Glutamatergic neuron (in vitro differentiated cells): ENCODE measurements around the gene FAM107B. TPM values are rescaled to one million over a fixed set of nuclear protein-coding genes. Genes with fewer than 3 reads are reported as not detected.

Experiments
- DNase-seq: peaks from one replicate; pipeline ENCODE4 v3.0.0; 2022
- H3K27ac Mint-ChIP-seq: one replicate; pipeline ENCODE4 v1.8.0; 2020; ENCODE audit warnings: mild to moderate bottlenecking, mixed read lengths, inconsistent platforms; ENCODE audit not compliant: unreplicated experiment
- H3K27me3 Mint-ChIP-seq: one replicate; pipeline ENCODE4 v1.8.0; 2020; ENCODE audit warnings: mild to moderate bottlenecking, moderate library complexity, mixed read lengths, inconsistent platforms; ENCODE audit not compliant: unreplicated experiment
- H3K36me3 Mint-ChIP-seq: one replicate; pipeline ENCODE4 v1.8.0; 2020; ENCODE audit warnings: mild to moderate bottlenecking, mixed read lengths, inconsistent platforms; ENCODE audit not compliant: unreplicated experiment
- H3K4me1 Mint-ChIP-seq: one replicate; pipeline ENCODE4 v1.8.0; 2020; ENCODE audit warnings: mild to moderate bottlenecking, low read depth, mixed read lengths, inconsistent platforms; ENCODE audit not compliant: unreplicated experiment
- H3K4me3 Mint-ChIP-seq: one replicate; pipeline ENCODE4 v1.8.0; 2020; ENCODE audit warnings: mild to moderate bottlenecking, mixed read lengths, inconsistent platforms; ENCODE audit not compliant: unreplicated experiment
- H3K9me3 Mint-ChIP-seq: one replicate; pipeline ENCODE4 v1.8.0; 2020; ENCODE audit warnings: mild to moderate bottlenecking, moderate library complexity, mixed read lengths, inconsistent platforms; ENCODE audit not compliant: unreplicated experiment
- total RNA-seq: library from RNA; stranded (reverse); fragmentation: NEBNext Ultra II Directional; extraction: Animal tissue kit (Norgen Biotek cat#: 25700); gene quantifications from one replicate; pipeline ENCODE4 v1.2.1, GENCODE V29; 2021; ENCODE audit not compliant: unreplicated experiment
- TF ChIP-seq, protein P1 (sequence below): fragments of 200-600 bp; sonication (generic); IDR thresholded peaks from one replicate; pipeline ENCODE4 v1.5.0; 2021; ENCODE audit not compliant: partially characterized antibody, unreplicated experiment

The FAM107B gene
- total RNA-seq, 1 donor from 2014 or later: 88.6 TPM

- Mint-ChIP-seq H3K9me3 (no peaks in the 10 kb centered on the region), H3K27ac (no peak overlapping the region), H3K27me3 (peaks cover 2% of the 10 kb centered on the region), H3K4me1 (peaks cover 3% of the 10 kb centered on the region), H3K36me3 (no peaks in the 10 kb centered on the region), H3K4me3 (no peak overlapping the region)
- TF ChIP-seq, protein P1, sequence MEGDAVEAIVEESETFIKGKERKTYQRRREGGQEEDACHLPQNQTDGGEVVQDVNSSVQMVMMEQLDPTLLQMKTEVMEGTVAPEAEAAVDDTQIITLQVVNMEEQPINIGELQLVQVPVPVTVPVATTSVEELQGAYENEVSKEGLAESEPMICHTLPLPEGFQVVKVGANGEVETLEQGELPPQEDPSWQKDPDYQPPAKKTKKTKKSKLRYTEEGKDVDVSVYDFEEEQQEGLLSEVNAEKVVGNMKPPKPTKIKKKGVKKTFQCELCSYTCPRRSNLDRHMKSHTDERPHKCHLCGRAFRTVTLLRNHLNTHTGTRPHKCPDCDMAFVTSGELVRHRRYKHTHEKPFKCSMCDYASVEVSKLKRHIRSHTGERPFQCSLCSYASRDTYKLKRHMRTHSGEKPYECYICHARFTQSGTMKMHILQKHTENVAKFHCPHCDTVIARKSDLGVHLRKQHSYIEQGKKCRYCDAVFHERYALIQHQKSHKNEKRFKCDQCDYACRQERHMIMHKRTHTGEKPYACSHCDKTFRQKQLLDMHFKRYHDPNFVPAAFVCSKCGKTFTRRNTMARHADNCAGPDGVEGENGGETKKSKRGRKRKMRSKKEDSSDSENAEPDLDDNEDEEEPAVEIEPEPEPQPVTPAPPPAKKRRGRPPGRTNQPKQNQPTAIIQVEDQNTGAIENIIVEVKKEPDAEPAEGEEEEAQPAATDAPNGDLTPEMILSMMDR: no peak
- no peak for DNase-seq
These were observed 76.4 kb downstream of the FAM107B start for GRCh38 chr10:14698111-14698828.

- no peaks in the 10 kb centered on the region for H3K36me3 Mint-ChIP-seq
- no peaks in the 10 kb centered on the region for H3K9me3 Mint-ChIP-seq
- no peak for DNase-seq
- peaks cover 2% of the 10 kb centered on the region for H3K27me3 Mint-ChIP-seq
- H3K4me3 Mint-ChIP-seq: no peak overlapping the region
- TF ChIP-seq, protein P1: no peak
- peaks cover 3% of the 10 kb centered on the region for H3K4me1 Mint-ChIP-seq
- no peak overlapping the region for H3K27ac Mint-ChIP-seq
These were observed 77.4 kb downstream of the FAM107B start for GRCh38 chr10:14697281-14697680.

DNA sequence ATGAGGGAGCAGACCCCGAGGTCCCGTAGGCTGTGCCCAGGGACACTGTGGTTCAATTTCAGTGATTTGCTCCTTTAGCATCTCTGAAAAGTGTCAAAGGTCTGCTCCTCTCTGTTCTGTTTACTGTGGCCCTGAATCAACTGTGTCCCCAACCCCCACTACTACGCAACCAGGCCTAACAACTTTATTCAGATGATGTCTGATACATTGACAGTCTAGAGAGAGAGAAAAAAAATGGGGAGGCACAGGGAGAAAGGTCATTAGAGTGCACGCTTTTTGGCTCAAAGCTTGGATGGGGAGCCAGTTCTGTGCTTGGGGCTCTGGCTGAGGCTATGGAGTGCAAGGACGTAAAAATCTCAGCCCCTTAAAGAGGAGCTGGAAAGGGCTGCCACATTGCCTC, 77.9 kb downstream of the FAM107B start:
- H3K4me3 Mint-ChIP-seq: no peak overlapping the region
- H3K9me3 Mint-ChIP-seq: no peaks in the 10 kb centered on the region
- H3K4me1 Mint-ChIP-seq: peaks cover 3% of the 10 kb centered on the region
- TF ChIP-seq, protein P1: no peak
- DNase-seq: no peak
- no peaks in the 10 kb centered on the region for H3K36me3 Mint-ChIP-seq
- H3K27me3 Mint-ChIP-seq: peaks cover 2% of the 10 kb centered on the region
- no peak overlapping the region for H3K27ac Mint-ChIP-seq

DNA sequence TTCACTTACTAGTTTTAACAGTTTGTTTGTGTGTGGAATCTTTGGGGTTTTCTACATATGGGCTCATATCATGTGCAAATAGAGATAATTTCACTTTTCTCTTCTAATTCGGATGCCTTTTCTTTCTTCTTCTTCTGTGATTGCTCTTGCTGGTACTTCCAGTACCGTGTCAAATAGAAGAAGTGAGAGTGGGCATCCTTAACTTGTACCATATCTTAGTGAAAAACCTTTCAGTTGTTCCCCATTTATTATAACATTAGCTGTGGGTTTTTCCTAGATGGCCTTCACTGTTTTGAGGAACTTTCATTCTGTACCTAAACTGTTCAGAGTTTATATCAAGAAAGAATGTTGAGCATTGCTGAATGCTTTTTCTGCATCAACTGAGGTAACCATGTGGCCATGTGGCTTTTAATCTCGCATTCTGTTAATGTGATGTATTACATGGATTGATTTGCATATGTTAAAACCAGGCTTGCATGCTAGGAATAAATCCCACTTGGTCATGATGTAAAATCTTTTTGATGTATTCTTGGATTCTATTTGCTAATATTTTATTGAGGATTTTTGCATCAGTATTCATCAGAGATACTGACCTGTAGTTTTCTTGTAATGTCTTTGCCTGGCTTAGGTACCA, 78.7 kb downstream of the FAM107B start:
- Mint-ChIP-seq H3K36me3 (no peaks in the 10 kb centered on the region), H3K9me3 (no peaks in the 10 kb centered on the region), H3K27me3 (peaks cover 2% of the 10 kb centered on the region), H3K4me1 (peaks cover 3% of the 10 kb centered on the region), H3K4me3 (no peak overlapping the region), H3K27ac (no peak overlapping the region)
- TF ChIP-seq, protein P1: no peak
- DNase-seq: no peak

DNA sequence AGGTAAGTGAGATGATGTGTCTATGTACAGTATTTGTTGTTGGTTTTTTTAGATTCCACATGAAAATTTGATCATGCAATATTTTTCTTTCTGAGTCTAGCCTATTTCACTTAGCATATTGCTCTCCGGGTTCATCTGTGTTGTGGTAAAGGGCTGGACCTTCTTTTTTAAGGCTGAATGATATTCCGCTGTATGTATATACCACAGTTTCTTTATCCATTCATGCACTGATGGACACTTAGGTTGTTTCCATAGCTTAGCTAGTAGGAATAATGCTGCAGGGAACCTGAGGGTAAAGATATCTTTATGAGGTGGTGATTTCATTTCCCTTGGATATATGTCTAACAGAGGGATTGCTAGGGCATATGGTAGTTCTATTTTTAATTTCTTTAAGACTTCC, 80.8 kb downstream of the FAM107B start:
- TF ChIP-seq, protein P1: no peak
- no peaks in the 10 kb centered on the region for H3K36me3 Mint-ChIP-seq
- no peak overlapping the region for H3K4me3 Mint-ChIP-seq
- no peak overlapping the region for H3K27ac Mint-ChIP-seq
- H3K27me3 Mint-ChIP-seq: peaks cover 2% of the 10 kb centered on the region
- no peak for DNase-seq
- peaks cover 3% of the 10 kb centered on the region for H3K4me1 Mint-ChIP-seq
- no peaks in the 10 kb centered on the region for H3K9me3 Mint-ChIP-seq
